ENCODE data around the gene C4orf36.

The C4orf36 gene

GRCh38 chr4:86831262-86832130, 60.7 kb downstream of the C4orf36 start:
- TF ChIP-seq ZNF274 (IDR thresholded peaks at IDR 0.05; ENCODE audit: low read depth, low read length): no peak
- no peak overlapping the region for H3K4me3 ChIP-seq (ENCODE audit: low read length)

All from GM08714 (cell line).